Endothelial cell (in vitro differentiated cells): ENCODE measurements around the gene ZDHHC16. TPM values are rescaled to one million over a fixed set of nuclear protein-coding genes. Genes with fewer than 3 reads are reported as not detected.

Source experiments
- DNase-seq: peaks from one replicate; pipeline ENCODE4 v3.0.0; 2021; ENCODE audit warnings: low spot score
- H3K27ac Mint-ChIP-seq: one replicate; pipeline ENCODE4 v1.8.0; 2021; ENCODE audit warnings: mixed read lengths, inconsistent platforms; ENCODE audit not compliant: unreplicated experiment
- H3K27me3 Mint-ChIP-seq: one replicate; pipeline ENCODE4 v1.8.0; 2021; ENCODE audit warnings: mild to moderate bottlenecking, moderate library complexity, mixed read lengths, inconsistent platforms; ENCODE audit not compliant: unreplicated experiment
- H3K36me3 Mint-ChIP-seq: one replicate; pipeline ENCODE4 v1.8.0; 2021; ENCODE audit warnings: mild to moderate bottlenecking, low read depth, mixed read lengths, inconsistent platforms; ENCODE audit not compliant: unreplicated experiment
- H3K4me1 Mint-ChIP-seq: one replicate; pipeline ENCODE4 v1.8.0; 2021; ENCODE audit warnings: mild to moderate bottlenecking, mixed read lengths, inconsistent platforms; ENCODE audit not compliant: unreplicated experiment
- H3K4me3 Mint-ChIP-seq: one replicate; pipeline ENCODE4 v1.8.0; 2021; ENCODE audit warnings: mild to moderate bottlenecking, mixed read lengths, inconsistent platforms; ENCODE audit not compliant: unreplicated experiment
- H3K9me3 Mint-ChIP-seq: one replicate; pipeline ENCODE4 v1.8.0; 2021; ENCODE audit warnings: mixed read lengths, inconsistent platforms; ENCODE audit not compliant: unreplicated experiment
- total RNA-seq: library from RNA; stranded (reverse); fragmentation: NEBNext Ultra II Directional; extraction: Animal tissue kit (Norgen Biotek cat#: 25700); gene quantifications from one replicate; pipeline ENCODE4 v1.2.1, GENCODE V29; 2021; ENCODE audit not compliant: unreplicated experiment
- TF ChIP-seq, protein P1 (sequence below): fragments of 200-600 bp; sonication (generic); IDR thresholded peaks from one replicate; pipeline ENCODE4 v1.5.0; 2021; ENCODE audit warnings: antibody characterized with exemption; ENCODE audit not compliant: unreplicated experiment

The ZDHHC16 gene
- total RNA-seq, 1 donor from 2014 or later: 45.0 TPM

DNA sequence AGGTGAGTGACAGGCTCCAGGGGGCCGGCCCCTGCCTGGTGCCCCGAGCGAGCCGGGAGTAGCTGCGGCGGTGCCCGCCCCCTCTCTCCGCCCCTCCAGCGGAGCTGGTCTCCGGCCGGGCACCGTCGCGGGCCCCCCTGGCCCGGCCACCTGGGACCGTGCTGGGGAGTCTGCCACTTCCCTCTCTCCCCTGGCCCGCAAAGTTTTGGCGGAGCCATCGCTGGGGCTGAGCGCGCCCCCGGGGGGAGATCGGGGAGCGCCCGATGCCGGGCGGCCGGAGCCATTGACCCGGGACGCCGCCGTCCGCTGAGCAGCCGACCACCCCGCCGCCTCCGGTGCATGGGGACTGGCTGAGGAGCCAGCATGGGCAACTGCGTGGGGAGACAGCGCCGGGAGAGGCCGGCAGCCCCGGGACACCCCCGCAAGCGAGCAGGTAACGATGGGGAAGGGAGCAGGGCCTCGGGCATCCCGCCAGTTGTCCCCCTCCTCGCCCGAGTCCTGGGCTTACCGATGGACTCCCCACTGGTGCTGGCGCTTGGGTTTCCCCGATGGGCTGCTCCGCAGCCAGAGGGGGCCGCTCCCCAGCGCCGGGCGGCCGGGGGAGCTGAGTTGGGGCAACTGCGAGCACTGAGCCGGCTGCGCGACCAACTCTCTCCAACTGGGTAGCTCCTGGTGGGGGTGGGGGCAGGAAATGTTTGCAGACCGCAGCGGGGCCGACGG lies 53.0 kb downstream of the ZDHHC16 start, which contains the start of gene UBTD1:
TSS of gene UBTD1 (plus strand) at position 84 of the 720 bp plus-strand sequence. CDS start at position 364, 280 bp downstream.
- peaks cover 53% of the 10 kb centered on the region for H3K4me1 Mint-ChIP-seq
- peak; percentile 62 for DNase-seq
- TF ChIP-seq, protein P1, sequence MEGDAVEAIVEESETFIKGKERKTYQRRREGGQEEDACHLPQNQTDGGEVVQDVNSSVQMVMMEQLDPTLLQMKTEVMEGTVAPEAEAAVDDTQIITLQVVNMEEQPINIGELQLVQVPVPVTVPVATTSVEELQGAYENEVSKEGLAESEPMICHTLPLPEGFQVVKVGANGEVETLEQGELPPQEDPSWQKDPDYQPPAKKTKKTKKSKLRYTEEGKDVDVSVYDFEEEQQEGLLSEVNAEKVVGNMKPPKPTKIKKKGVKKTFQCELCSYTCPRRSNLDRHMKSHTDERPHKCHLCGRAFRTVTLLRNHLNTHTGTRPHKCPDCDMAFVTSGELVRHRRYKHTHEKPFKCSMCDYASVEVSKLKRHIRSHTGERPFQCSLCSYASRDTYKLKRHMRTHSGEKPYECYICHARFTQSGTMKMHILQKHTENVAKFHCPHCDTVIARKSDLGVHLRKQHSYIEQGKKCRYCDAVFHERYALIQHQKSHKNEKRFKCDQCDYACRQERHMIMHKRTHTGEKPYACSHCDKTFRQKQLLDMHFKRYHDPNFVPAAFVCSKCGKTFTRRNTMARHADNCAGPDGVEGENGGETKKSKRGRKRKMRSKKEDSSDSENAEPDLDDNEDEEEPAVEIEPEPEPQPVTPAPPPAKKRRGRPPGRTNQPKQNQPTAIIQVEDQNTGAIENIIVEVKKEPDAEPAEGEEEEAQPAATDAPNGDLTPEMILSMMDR: no peak
- no peaks in the 10 kb centered on the region for H3K9me3 Mint-ChIP-seq
- H3K4me3 Mint-ChIP-seq: peak within 1 kb of the TSS; percentile 95
- peaks cover 25% of the 10 kb centered on the region for H3K27me3 Mint-ChIP-seq
- H3K36me3 Mint-ChIP-seq: peaks cover 7% of the 10 kb centered on the region
- peak within 1 kb of the TSS; percentile 94 for H3K27ac Mint-ChIP-seq

- Mint-ChIP-seq H3K27ac (peak overlapping the region; percentile 94), H3K4me1 (peaks cover 48% of the 10 kb centered on the region), H3K9me3 (no peaks in the 10 kb centered on the region), H3K27me3 (peaks cover 25% of the 10 kb centered on the region), H3K36me3 (peaks cover 7% of the 10 kb centered on the region), H3K4me3 (peak overlapping the region; percentile 91)
- TF ChIP-seq, protein P1: no peak
- peak; percentile 33 for DNase-seq
Observed at GRCh38 chr10:97499561-97500296, 53.8 kb downstream of the ZDHHC16 start.

DNA sequence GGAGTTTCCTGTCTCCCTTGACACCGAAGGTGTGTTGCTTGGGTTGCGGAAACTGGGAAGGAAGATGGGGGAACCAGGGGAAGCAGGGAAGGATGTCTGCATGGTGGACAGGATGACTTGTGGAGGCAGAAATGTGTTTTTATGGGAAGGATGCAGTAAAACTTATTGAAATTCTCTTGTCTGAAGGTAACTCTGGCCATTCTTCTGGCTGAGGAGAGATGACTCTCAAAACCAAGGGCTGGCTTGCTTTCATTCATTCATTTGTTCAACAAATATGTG lies 54.3 kb downstream of the ZDHHC16 start:
- peaks cover 7% of the 10 kb centered on the region for H3K36me3 Mint-ChIP-seq
- DNase-seq: no peak
- H3K27me3 Mint-ChIP-seq: peaks cover 23% of the 10 kb centered on the region
- peak overlapping the region; percentile 94 for H3K27ac Mint-ChIP-seq
- H3K4me1 Mint-ChIP-seq: peaks cover 43% of the 10 kb centered on the region
- H3K4me3 Mint-ChIP-seq: peak overlapping the region; percentile 91
- TF ChIP-seq, protein P1: no peak
- H3K9me3 Mint-ChIP-seq: no peaks in the 10 kb centered on the region

DNA sequence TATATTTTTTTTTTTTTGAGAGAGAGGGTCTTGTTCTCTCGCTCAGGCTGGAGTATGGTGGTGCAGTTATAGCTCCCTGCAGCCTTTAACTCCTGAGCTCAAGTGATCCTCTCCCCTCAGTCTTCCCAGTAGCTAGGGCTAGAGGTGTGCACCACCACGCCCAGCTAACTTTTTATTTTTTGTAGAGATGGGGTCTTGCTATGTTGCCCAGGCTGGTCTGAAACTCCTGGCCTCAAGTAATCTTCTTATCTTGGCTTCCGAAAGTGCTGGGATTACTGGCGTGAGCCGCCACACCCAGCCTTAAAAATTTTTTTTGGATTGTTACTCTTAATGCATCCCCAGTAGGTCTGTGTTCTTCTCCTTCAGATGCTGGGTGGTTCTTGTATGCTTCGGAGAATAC lies 56.9 kb downstream of the ZDHHC16 start:
- H3K4me3 Mint-ChIP-seq: no peak overlapping the region
- peaks cover 11% of the 10 kb centered on the region for H3K36me3 Mint-ChIP-seq
- H3K9me3 Mint-ChIP-seq: no peaks in the 10 kb centered on the region
- H3K4me1 Mint-ChIP-seq: peaks cover 42% of the 10 kb centered on the region
- no peak for DNase-seq
- H3K27ac Mint-ChIP-seq: no peak overlapping the region
- TF ChIP-seq, protein P1: no peak
- H3K27me3 Mint-ChIP-seq: peaks cover 24% of the 10 kb centered on the region

DNA sequence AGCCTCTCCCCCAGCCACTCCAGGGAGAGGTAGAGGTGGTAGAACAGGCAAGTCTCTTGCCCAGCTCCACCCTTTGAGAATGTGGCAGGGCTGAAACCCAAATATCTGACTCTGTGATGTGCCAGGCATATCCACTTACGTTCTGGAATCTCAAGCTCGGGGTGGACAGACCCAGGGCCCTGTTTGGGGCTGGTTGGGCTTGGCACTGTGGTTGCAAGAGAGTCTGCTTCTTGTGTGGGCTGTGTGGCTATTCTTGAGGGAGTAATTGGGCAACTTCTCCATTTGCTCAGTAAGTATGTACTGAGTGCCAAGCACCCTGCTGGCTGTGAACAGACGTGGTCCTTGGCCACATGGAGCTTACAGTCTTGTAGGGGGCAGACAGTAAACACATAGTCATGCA lies 57.4 kb downstream of the ZDHHC16 start:
- Mint-ChIP-seq H3K36me3 (peaks cover 11% of the 10 kb centered on the region), H3K4me1 (peaks cover 47% of the 10 kb centered on the region), H3K4me3 (no peak overlapping the region), H3K27ac (no peak overlapping the region), H3K9me3 (no peaks in the 10 kb centered on the region), H3K27me3 (peaks cover 24% of the 10 kb centered on the region)
- TF ChIP-seq, protein P1: no peak
- DNase-seq: no peak
